HG03342 (cell line): Measurements from ENCODE around the gene SAMD4A.
A peak's percentile ranks its signal among the peaks of the same experiment; 100 is the strongest.

Source experiments
- ATAC-seq: cut with Tn5 transposase; IDR thresholded peaks from one replicate; pipeline ENCODE4 v1.9.1; 2021; ENCODE audit warnings: mild to moderate bottlenecking, moderate library complexity; ENCODE audit not compliant: unreplicated experiment

SAMD4A gene

DNA sequence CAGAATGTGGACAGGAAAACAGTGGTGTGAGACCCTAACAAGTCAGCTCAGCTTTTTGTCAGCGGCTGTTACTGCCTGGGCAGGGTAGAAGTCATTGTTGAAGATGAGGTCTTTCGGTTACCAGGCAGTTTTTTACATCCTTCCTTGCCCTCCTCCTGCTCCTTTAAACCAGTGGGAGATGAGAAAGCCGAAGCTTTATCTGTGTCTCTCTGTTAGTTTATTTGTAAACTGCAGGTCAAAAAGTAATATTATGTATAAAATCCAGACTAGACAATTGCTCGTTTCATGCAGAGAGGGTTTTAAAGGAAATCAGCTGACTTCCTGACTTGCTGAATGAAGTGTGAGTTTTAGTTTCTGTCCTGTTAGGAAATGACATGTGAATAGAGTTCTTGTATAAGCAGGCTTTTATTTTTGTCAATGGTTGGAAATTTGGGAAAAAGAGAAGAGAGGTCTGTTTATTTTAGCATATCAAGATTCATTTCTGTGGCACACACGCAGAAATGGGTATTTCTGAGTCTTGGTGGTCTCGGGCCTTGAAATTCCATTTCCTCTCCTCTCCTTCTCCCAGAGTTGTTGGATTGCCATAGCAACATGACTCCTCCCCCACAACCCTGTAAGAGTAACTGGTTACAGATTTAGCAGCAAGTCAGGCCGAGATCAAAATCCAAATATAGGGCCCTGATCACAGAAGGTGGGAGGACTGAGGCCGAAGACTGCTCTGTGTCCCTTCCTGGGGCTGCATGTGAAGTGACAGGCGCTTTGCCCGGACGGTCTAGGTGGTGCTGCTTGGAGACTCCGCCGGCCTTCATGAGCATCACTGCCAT, 60.8 kb downstream of the SAMD4A start:
- ATAC-seq = peak; percentile 66

DNA sequence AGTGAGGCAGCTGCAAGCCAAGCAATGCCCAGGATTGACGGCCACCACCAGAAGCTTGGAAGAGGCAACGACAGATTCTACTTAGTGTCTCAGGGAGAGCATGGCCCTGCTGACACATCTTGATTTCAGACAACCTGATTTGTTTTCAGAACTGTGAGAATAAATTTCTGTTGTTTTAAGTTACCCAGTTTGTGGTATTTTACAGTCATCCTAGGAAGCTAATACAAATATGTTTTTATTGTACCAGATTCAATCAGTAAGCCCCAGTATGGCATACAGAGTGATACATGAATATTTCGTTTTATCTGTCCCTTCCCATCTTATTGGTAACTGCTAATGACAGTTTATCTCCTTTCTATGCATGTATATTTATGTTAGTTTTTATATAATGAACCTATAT, 62.3 kb downstream of the SAMD4A start:
- no peak for ATAC-seq

GRCh38 chr14:54629635-54630360, 62.9 kb downstream of the SAMD4A start:
- no peak for ATAC-seq

DNA sequence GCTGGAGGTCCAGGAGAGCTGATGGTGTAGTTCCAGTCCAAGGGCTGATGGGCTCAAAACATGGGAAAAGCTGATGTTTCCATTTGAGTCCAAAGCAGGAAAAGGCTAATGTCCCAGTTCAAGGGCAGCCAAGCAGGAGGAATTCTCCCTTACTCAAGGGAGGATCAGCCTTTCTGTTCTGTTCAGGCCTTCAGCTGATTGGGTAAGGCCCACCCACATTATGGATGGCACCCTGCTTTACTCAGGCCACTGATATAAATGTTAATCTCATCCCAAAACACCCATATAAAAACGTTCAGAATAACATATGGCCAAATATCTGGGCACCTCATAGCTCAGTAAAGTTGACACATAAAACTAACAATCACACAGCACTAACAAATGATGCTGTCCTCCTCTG, 64.1 kb downstream of the SAMD4A start:
- ATAC-seq = no peak

DNA sequence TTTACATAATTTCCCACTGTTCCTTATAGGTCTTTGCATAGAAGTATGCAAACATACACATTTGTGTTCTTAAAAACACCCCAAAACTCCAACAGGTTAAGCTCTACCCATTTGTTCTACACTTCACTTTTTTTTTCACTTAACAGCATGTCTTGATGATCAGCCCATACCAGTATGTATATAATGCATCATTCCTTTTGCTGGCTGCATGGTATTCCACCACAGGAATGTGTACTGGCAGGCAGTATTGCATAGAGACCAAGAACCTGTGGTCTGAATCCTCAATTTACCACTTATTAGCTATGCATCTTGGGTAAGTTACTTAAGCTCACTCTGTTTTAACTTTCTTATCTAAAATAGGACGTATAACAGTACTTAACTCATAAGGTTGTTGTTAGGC, 65.5 kb downstream of the SAMD4A start:
- ATAC-seq = no peak

GRCh38 chr14:54633076-54633475, 66.1 kb downstream of the SAMD4A start:
- no peak for ATAC-seq

- no peak for ATAC-seq
Observed at GRCh38 chr14:54637270-54638134, 70.6 kb downstream of the SAMD4A start.

GRCh38 chr14:54638135-54638446, 71.2 kb downstream of the SAMD4A start:
- ATAC-seq = no peak

DNA sequence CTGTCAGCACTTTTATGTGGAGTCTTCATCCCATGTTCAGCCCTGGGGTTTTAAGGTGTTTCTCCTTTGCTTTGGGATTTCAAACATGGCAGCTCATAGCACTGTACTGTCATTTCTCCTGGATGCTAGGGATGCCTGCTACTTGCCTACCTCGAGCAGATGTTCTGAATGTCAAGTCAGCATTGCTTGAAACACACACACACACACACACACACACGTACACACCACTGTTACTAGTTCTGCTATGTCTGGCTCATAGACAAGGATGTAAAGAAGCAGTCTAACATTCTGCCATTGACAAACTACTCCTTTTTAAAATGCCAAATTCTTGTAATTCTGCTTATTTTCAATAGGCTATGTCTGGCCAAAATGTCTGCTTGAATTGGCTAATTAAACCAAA, 72.7 kb downstream of the SAMD4A start:
- no peak for ATAC-seq

GRCh38 chr14:54640506-54640905, 73.6 kb downstream of the SAMD4A start:
- no peak for ATAC-seq

DNA sequence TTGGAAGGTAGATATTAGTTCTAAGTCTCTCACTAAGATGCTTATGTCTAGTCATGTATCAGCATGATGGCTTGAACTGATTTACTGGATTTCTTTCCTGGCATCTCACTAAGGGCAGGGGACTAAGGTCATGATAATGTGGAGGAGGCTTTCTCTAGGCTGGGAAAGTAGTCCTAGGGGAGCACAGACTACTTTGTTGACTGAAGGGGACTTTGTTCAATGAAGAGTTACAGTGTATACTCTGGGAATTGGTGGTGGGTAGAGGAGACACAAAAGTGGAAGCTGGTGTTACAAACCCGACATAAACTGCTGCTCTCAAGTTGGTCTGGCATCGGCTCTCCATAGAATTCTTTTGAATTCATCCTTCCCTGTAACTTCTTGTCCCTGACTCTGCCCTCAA, 75.2 kb downstream of the SAMD4A start:
- ATAC-seq = no peak

GRCh38 chr14:54642801-54643695, 76.1 kb downstream of the SAMD4A start:
- no peak for ATAC-seq

GRCh38 chr14:54643696-54644176, 76.8 kb downstream of the SAMD4A start:
- no peak for ATAC-seq

DNA sequence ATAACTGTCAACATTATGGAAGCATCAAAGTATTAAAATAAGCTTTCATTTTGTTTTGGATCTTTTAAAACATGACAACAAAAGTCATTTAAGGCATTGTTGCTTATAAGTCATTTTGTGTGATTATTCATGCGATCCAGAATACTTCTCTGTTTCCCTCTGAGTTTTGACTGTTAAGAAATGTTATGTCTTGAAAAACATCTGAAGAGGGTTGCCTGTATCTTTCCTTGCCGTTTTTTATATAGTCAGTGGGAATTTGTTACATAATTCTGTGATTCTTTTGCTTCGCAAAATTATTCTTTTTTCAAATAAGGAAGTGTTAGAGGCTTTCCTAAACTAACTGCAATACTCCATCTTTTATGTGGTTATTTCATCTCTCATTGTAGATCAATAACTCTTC, 78.7 kb downstream of the SAMD4A start:
- no peak for ATAC-seq

GRCh38 chr14:54646626-54647025, 79.7 kb downstream of the SAMD4A start:
- no peak for ATAC-seq

GRCh38 chr14:54647378-54647777, 80.5 kb downstream of the SAMD4A start:
- ATAC-seq = no peak

GRCh38 chr14:54649056-54649455, 82.1 kb downstream of the SAMD4A start:
- ATAC-seq = no peak

- no peak for ATAC-seq
Observed at GRCh38 chr14:54650331-54650958, 83.5 kb downstream of the SAMD4A start.

DNA sequence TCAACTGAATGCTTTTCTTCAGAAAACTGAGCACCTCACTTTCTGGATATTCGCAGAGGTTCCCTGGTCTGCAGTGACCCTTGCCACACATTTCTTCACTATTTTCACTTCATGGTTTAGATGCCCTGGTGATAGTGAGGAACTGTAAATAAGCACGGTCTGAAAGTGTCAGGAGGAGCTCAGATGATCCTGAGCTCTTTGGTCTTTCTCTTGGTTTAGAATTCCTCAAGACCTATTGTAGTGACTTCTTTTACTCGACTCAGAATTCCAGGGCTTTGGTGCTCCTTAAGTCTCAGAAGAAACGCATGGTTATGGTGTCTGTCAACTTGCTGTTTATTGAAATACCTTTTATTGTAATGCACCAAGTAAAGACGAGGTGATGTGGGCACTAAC, 84.0 kb downstream of the SAMD4A start:
- ATAC-seq = no peak

DNA sequence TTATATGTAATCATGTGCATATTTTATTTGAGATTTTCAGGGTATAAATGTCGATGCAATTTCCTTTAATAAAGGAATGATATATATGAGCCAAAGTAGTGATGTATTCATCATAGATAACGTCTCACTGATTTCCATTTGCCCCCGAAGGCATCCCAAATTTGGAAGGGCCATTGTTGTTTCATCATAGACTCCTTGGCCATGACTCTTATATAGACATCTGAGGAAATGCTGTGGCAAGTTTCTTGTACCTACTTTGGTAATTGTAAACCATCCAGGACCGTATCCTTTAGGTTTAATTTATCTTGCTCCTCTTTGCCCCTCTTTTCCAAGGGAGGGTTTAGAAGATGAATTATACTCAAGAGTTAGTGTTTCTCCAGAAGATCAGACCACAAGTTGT, 84.7 kb downstream of the SAMD4A start:
- no peak for ATAC-seq
